CD4-positive, alpha-beta T cell treated with Interleukin-6 for 4 hours (primary cell): ENCODE data around the gene IMP4.
A peak's percentile ranks its signal among the peaks of the same experiment; 100 is the strongest.

Source experiments
- DNase-seq: peaks from one replicate; pipeline ENCODE4 v3.0.0-alpha.2; 2020; ENCODE audit warnings: mixed read lengths

Gene IMP4

DNA sequence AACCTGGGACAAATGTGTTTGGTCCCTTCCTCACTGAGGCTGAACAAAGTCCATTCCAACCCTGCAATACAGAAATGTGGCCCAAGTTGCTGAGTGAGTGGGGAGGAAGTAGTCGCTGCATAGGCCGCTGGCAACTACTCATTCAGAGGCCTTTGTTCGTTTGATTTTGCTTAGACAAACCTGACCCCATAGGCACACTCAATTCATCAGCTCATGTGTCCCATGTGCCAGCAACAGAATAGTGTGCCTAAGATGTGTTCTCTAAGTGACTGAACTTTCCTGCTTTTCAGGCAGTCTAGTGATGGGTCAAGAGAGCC, 36.2 kb downstream of the IMP4 start:
- DNase-seq = no peak

DNA sequence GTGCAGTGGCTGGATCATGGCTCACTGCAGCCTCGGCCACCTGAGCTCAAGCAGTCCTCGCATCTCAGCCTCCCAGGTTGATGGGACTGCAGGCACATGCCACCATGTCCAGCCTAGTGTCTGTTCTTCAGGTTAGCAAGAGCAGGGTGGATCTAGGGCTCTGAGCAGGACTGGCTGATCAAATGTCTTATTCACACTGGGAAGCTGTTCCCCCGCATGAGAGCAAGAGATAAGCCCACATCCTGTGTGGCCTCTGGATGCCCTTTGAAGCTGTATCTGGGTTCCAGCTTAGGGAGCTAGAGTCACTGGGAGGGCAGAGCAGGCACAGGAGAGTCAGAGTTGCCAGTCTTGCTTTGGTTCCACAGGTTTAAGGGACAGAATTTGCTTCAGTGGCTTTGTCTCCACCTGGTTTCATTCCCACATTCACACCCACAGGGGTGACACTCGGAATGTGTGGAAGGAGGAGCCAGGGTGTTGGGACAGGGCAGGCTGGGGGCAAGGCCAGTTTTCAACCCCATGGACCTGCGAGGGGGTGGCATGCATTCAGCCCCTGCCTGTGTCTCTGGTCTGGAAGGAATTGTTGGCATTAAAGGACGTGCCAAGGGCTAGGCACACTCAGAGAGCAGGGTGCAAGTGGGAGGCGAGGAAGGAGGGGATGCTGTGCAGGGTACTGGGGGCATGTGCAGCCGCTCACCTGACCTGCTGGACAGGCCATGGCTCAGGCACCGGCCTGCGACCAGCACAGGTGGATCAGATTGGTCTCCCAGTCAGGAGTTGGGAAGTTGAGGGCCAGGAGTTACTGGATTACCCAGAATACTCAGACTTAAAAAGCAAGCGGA, 37.6 kb downstream of the IMP4 start:
- DNase-seq = no peak

DNA sequence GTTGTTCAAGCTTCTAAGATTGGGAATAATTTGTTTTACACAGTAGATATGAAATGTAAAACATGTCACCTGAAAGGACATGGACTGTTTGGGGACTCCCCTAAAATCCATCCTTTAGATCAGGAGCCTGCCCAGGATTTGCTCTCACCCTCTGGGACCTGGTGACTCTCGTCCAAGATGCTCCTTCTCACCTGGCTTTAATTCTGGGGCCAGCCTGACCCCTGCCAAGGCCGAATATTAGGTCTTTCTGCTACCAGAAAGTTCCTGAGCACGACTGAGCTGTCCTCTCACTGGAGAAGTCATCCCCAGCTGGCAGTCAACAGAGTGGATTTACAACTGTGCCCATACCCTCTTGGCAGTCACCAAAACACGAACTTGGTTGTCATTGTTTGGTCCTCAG, 38.4 kb downstream of the IMP4 start:
- no peak for DNase-seq

DNA sequence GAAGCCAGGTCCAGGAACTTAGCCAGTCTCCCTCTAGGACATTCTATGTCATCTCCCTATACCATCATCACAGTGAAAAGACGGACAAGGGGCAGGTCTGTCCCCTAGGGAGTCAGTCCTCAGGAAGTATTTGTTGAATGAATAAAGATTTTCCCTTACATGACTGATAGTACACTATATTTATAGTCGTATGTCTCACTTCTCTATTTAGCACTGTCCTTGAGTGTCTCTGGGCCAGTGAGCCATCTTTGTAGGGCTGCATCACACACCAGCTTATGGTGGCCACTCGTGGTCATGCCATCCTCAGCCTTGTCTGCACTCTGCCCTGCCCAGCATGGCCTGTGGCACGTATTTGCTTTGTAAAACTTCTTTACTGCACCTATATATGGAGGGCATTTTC, 38.9 kb downstream of the IMP4 start:
- no peak for DNase-seq

DNA sequence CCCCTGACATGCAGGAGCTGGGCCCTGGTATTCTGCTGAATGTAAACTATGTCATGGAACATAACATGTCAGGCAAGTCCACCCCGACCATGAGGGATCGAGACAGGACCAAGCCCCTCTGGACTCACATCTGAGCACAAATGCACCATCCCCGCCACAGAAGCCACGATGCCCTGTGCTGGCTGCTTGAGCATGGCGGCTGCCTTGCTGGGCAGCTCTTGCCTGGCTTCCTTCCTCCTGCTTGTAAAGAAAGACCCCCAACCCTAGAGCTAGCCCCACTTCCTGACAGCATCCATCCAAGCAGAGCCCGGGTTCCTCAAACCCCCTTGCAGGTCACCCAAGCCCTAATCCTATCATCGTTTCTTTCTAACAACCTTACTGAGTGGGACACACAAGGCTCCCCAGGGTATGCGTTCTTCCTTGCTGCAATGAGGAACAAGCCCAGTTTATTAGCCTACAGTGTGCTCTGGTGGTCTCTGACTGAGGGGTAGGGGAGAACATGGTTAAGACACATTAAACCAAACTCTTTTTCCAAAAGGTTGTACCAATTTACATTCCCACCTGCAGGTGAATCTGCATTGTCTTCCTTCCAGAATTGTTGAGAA, 39.7 kb downstream of the IMP4 start:
- no peak for DNase-seq

DNA sequence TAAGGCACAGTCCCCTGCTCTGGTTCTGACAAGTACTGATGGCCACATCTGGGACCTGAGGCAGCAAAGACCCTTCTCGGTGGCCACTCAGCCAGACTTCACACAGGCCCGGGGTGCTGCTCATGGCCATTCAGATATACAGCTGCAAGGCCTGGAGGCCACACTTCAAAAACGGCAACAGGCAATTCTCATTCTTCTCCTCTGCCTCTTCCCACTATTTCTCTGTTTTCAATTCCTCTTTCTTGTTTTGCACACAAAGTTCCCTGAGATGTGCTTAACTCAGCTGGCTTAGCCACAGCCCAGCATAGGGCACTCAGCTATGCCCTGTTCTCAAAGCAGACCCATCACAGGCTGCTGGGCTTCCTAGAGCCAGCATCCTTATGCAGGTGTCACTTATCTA, 43.0 kb downstream of the IMP4 start:
- no peak for DNase-seq

DNA sequence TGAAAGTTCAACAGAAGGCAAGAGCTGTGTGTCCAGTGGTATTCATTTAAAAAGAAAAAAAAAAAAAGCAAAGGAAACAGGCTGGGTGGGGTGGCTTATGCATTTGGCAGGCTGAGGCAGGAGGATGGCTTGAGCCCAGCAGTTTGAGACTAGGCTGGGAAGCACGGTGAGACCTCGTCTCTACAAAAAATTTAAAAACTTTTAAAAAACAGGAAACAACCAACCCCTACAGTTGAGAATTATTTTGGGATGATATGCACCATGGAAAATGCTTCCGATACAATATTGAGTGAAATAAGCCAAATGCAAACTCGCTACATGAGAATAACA, 44.3 kb downstream of the IMP4 start:
- DNase-seq = no peak

DNA sequence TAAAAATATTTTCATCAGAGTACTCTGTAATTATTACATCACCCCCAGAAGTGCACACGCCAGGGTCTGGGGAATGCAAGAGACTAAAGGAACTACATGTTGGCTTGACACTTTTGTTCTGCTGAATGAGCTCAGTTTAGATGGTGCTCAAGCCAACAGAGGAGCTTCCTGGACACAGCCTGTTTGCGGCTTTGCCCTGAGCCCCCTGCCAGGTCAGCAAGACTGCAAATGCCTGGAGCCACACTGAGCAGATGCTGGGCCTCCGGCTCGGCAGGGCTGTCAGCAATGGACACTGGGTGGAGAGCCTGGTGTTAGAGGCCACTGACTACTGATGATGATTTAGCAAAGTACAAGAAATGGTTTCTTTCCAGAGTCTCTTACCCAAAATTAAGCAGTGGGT, 45.1 kb downstream of the IMP4 start:
- no peak for DNase-seq

DNA sequence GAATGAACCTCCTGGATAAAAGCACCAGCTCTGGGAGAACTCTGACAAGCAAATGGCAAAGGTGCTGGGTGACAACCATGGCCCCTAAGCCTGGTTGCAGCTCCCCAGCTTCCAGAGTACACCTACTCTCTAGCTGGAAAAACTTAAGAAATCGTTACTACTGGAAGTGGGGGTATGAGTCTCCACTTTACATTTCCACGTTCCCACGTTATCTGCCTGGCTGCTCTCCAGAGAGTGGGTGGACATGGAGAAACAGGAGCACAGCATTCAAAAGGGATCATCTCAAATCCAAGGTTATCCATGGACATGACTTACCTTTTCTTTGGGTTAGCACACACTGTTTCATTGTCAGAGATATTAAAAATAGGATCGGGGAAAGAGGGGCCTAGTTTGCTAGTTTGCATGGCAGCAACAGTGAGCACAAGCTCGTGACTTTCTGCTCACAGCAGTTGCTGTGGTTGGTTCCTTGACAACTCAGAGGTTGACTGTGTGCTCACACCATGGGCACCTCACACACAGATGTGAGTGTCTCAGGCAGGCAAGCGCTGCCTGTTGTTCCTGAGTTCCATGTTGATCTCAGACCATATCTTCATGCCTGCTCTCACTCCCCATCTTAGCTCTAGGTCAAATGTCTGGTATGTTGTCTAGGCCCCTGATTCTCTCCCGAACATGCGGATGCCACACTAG, 45.7 kb downstream of the IMP4 start:
- DNase-seq = no peak

DNA sequence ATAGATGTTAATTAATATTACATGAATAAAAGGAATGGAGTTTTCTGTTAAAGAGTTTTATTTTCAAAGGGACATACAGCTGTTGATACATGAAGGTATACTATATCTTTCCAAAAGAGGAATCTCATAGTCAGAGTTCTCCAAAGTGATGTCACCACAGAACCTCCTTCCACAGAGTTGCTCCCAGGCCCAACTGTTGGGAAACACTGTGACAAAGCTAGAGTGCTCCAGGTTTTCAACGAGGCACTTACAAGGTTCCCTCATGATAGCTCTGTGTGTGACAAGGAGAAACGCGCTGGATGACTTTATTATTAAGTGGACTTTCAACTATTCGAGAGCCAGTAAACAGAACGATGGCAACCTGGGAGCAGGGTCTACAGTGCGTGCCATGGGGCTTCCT, 46.7 kb downstream of the IMP4 start:
- no peak for DNase-seq

DNA sequence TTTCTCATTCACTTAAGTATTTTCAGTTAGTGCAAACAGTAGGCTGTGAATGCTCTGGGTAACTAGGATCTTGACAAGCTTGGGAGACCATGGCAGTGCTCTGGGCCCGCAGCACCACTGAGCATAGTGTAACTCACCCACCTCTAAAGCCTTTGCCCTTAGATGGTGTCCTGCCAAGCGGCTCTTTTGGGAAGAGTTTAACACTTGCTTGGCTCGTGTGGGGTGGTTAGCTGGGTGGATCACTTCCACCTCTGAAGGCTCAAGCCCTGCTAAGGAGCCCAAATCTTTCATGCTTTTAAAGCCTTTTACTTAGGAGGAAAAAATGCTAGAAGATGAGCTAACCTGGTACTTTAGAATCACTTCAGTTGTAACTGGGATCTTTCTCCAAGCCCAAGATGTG, 47.1 kb downstream of the IMP4 start:
- no peak for DNase-seq

DNA sequence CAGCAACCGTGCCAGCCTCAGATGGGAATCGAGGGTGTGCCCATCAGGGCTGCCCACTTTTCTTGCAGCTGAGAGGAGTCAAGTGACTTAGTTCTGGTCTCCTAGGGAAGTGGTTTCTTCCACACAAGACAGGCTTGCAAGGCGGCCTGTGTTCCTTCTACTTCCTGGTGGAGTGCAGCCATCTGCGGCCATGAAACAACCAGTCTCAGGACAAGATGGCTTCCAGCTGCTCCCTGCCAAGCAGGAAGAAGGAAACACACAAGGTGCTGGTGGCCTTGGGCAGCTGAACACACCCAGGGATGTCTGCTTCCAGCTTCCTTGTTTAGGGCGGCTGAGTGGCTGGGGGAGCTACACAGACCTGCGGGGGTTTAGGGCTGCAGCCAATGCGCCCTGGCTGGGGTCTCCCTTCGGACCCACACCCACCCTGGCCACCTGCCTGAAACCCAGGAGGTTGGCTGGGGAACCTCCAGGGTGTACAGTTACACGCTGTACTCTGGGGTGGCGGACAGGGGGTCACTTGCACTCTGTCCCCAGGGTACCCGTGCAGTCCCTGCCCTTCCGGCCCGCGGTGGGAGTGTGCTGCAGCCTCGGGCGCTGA, 47.9 kb downstream of the IMP4 start:
- no peak for DNase-seq

DNA sequence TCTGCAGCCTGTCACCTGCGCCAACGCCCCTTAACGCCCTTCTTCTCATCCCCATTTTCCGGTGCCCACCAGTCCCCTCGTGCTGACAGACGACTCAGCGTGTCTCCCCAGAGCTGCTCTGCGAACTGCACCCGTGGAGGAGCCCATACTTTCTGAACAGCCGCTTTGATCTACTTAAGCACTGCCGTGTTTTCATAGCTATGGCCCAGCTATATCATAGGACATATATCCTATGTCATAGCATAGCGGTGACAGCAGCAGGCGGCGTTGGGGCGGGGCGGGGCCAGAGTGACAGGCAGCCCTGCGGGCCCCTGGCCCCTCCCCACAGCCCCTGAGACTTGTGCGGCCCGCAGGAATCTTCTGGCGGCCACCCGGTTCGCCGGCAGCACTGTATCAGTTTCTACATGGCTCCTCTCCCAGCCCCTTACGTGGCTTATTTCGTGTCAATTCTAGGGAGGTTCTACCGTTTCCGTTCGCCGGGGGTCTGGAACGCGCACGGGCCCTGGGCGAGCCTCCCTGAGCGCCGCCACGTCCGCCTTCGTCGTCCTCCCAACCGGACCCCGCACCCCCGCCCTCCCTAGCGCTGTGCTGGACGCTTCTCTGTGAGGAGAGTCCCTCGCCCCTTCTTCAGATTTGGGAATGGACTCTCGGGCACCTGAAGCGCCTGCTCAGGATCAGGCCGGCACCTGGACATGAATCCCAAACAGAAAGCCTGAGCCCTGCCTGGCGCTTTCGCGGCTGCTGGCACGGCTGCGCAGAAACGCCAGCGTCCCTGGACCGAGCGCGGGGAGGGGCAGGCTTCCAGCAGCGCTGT, 48.6 kb downstream of the IMP4 start:
- DNase-seq = peak; percentile 73

DNA sequence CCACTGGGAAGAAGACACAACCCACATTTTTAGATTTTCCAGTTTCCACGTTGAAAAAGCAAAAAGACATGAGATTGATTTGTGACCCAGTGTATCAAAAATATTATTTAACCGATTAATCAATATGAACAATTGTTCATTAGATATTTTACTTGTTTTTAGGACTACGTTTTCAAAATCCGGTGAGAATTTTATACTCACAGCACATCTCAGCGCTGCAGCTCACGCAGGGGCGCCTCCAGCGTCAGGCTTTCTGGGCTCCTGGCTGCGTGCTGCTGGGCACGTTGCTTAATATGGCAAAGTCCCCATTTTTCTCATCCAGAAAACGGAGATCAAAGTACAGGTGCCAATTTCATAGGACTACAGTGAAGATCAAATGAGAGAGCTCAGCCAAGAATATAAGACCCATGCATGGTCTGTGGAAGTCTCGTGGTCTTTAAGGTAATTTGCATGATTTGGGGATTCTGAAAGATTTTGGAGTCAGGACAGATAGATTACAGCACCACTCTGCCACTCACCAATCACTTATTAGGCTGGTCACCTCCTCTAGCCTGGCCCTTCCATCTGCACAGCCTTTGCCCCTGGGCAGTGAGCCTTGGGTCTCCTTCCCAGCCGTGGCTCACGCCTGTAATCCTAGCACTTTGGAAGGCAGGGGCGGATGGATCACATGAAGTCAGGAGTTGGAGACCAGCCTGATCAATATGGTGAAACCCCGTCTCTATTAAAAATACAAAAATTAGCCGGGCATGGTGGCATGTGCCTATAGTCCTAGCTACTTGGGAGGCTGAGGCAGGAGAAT, 49.4 kb downstream of the IMP4 start:
- no peak for DNase-seq

DNA sequence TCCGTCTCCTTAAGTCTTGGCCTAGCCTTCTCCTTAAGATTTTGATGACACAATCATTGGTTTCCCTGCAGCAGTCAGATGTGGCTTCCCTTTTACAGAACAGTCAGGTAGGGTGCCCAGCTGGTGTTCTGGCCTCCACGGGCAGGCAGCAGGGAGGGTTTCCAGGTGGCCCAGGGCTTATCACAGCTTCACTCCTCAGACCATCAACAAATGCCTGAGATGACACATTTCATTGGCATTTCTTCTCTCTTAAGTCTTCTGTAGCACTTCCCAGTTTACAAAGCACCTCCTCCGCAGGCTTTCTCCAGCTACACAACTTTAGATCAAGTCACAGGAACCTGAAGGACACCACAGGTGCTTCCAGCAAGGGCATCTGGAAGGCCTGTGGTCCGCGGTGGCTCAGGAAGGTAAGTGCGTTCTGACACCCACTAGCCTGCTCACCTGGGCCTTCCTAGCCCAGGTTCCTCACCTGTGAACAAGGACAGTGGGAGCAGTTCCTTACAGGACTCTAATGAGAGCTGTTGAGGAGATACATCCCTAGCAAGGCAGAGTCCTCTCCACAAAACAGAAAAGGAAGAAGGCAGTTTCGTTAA, 50.7 kb downstream of the IMP4 start:
- no peak for DNase-seq
